Left ventricle myocardium inferior (tissue), 1 donor: ENCODE measurements around the gene SPTBN4. TPM values are rescaled to one million over a fixed set of nuclear protein-coding genes. Genes with fewer than 3 reads are reported as not detected.
A peak's percentile ranks its signal among the peaks of the same experiment; 100 is the strongest.

Source experiments
- DNase-seq: peaks from one replicate; pipeline ENCODE4 v3.0.0-alpha.2; 2020
- H3K27ac ChIP-seq: fragments of 200-600 bp; replicated peaks from 2 replicates; pipeline ENCODE4 v1.8.0; 2021
- H3K27me3 ChIP-seq: fragments of 200-600 bp; 2 replicates; pipeline ENCODE4 v1.8.0; 2021; ENCODE audit warnings: low read depth
- H3K36me3 ChIP-seq: fragments of 200-600 bp; 2 replicates; pipeline ENCODE4 v1.8.0; 2021
- H3K4me1 ChIP-seq: fragments of 200-600 bp; 2 replicates; pipeline ENCODE4 v1.8.0; 2021
- H3K4me3 ChIP-seq: fragments of 200-600 bp; 2 replicates; pipeline ENCODE4 v1.8.0; 2021; ENCODE audit warnings: mild to moderate bottlenecking, moderate library complexity
- H3K9me3 ChIP-seq: fragments of 200-600 bp; replicated peaks from 2 replicates; pipeline ENCODE4 v1.8.0; 2021
- CTCF ChIP-seq: fragments of 200-600 bp; IDR thresholded peaks from 2 replicates; pipeline ENCODE4 v1.8.0; 2021; ENCODE audit warnings: antibody characterized with exemption, mild to moderate bottlenecking, borderline replicate concordance
- intact Hi-C: fragments of 100-400 bp; cut with micrococcal nuclease; formaldehyde crosslinking; loops from one replicate; pipeline ENCODE4 v1.11.0; 2022
- total RNA-seq: library from RNA; stranded (reverse); fragmentation: NEBNext Ultra II Directional; extraction: Animal tissue kit (Norgen Biotek cat#: 25700); gene quantifications from one replicate; pipeline ENCODE4 v1.2.1, GENCODE V29; 2021
- donor health status: DM: no; HTN: yes; CAD: no; lungs with severe emphysema.

Gene SPTBN4
- total RNA-seq, 1 donor from 2014 or later: 6.1 TPM

- H3K4me3 ChIP-seq: peak overlapping the region; percentile 60
- DNase-seq: no peak
- H3K36me3 ChIP-seq: no peaks in the 10 kb centered on the region
- intact Hi-C loops: no loop called here
- no peak overlapping the region for H3K27ac ChIP-seq
- TF ChIP-seq CTCF: no peak
- peaks cover 16% of the 10 kb centered on the region for H3K4me1 ChIP-seq
- peaks cover 29% of the 10 kb centered on the region for H3K27me3 ChIP-seq
- H3K9me3 ChIP-seq: no peaks in the 10 kb centered on the region
Measured at GRCh38 chr19:40571005-40571318, 104.2 kb downstream of the SPTBN4 start.

- DNase-seq: no peak
- Histone ChIP-seq H3K36me3 (no peaks in the 10 kb centered on the region), H3K4me1 (peaks cover 24% of the 10 kb centered on the region), H3K27me3 (peaks cover 19% of the 10 kb centered on the region), H3K4me3 (no peak overlapping the region), H3K27ac (no peak overlapping the region), H3K9me3 (no peaks in the 10 kb centered on the region)
- intact Hi-C loops: no loop called here
- no peak for TF ChIP-seq CTCF
Measured at GRCh38 chr19:40571831-40572495, 105.2 kb downstream of the SPTBN4 start.

GRCh38 chr19:40575326-40575725, 108.5 kb downstream of the SPTBN4 start:
- H3K9me3 ChIP-seq: no peaks in the 10 kb centered on the region
- H3K4me3 ChIP-seq: no peak overlapping the region
- H3K36me3 ChIP-seq: peaks cover 9% of the 10 kb centered on the region
- intact Hi-C loops: no loop called here
- DNase-seq: no peak
- no peak for TF ChIP-seq CTCF
- no peaks in the 10 kb centered on the region for H3K27me3 ChIP-seq
- H3K4me1 ChIP-seq: peaks cover 24% of the 10 kb centered on the region
- H3K27ac ChIP-seq: no peak overlapping the region

- no peak for TF ChIP-seq CTCF
- H3K4me1 ChIP-seq: peaks cover 24% of the 10 kb centered on the region
- peaks cover 17% of the 10 kb centered on the region for H3K36me3 ChIP-seq
- intact Hi-C loops: no loop called here
- H3K9me3 ChIP-seq: no peaks in the 10 kb centered on the region
- H3K27ac ChIP-seq: peak overlapping the region; percentile 90
- H3K27me3 ChIP-seq: no peaks in the 10 kb centered on the region
- no peak for DNase-seq
- H3K4me3 ChIP-seq: peak overlapping the region; percentile 81
Measured at GRCh38 chr19:40576151-40576584, 109.4 kb downstream of the SPTBN4 start.

GRCh38 chr19:40576585-40577451, 110.0 kb downstream of the SPTBN4 start, which contains the start of gene SHKBP1:
Gene SHKBP1 (plus strand): TSS chr19:40576873. CDS start chr19:40576900, 27 bp downstream.
- H3K4me3 ChIP-seq: peak within 1 kb of the TSS; percentile 81
- TF ChIP-seq CTCF: no peak
- intact Hi-C loops: no loop called here
- H3K9me3 ChIP-seq: no peaks in the 10 kb centered on the region
- peak; percentile 95 for DNase-seq
- H3K4me1 ChIP-seq: peaks cover 24% of the 10 kb centered on the region
- peak within 1 kb of the TSS; percentile 90 for H3K27ac ChIP-seq
- no peaks in the 10 kb centered on the region for H3K27me3 ChIP-seq
- peaks cover 24% of the 10 kb centered on the region for H3K36me3 ChIP-seq
